ENCODE results near the gene LRP4. TPM values are rescaled to one million over a fixed set of nuclear protein-coding genes. Genes with fewer than 3 reads are reported as not detected.

Gene LRP4
- total and polyA plus RNA-seq, 2 of the 8 experiments (the other 6 are each of a cell fraction or from before 2014, with no cell fraction given): 5.4 to 22.1 TPM

GRCh38 chr11:46902694-46903093, 15.7 kb downstream of the LRP4 start (continued):
- no peak for TF ChIP-seq CREB1 (IDR thresholded peaks at IDR 0.05)
- TF ChIP-seq USF2 (IDR thresholded peaks at IDR 0.05; ENCODE audit: low read length): no peak
- no peak for TF ChIP-seq MAFK (IDR thresholded peaks at IDR 0.05; ENCODE audit: low read depth, low read length)
- no peak for TF ChIP-seq TBP (IDR thresholded peaks at IDR 0.05; ENCODE audit: low read depth, low read length)
- no peak for TF ChIP-seq RBBP5 (IDR thresholded peaks at IDR 0.05; ENCODE audit: borderline replicate concordance, low read depth, low read length)
- TF ChIP-seq TEAD4 (IDR thresholded peaks at IDR 0.05; ENCODE audit: low read depth, low read length): no peak
